COLO829 (cell line): ENCODE data around the gene FBLN7.
"Not testable (repeated sequence)": the region's sequence is repeated elsewhere in the genome, so short reads cannot be mapped to it uniquely, and the experiment has no call there.

Experiments
- DNase-seq: peaks from one replicate; pipeline ENCODE4 v3.0.0; 2012; ENCODE audit warnings: low spot score

FBLN7 gene

DNA sequence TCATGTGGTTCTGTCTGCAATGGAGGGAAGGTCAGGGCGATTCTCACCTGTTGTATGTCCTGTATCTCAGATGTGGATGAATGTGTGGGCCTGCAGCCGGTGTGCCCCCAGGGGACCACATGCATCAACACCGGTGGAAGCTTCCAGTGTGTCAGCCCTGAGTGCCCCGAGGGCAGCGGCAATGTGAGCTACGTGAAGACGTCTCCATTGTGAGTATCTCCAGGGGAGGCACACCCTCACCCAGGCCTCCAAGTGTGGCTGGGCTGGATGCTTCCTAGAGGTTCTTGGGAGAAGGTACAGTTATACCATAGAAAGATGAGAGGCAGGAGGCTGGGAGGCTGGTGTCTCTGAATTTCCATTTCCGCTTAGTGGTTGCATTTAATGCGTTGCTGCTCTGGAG lies 46.9 kb downstream of the FBLN7 start:
- DNase-seq, result no peak

DNA sequence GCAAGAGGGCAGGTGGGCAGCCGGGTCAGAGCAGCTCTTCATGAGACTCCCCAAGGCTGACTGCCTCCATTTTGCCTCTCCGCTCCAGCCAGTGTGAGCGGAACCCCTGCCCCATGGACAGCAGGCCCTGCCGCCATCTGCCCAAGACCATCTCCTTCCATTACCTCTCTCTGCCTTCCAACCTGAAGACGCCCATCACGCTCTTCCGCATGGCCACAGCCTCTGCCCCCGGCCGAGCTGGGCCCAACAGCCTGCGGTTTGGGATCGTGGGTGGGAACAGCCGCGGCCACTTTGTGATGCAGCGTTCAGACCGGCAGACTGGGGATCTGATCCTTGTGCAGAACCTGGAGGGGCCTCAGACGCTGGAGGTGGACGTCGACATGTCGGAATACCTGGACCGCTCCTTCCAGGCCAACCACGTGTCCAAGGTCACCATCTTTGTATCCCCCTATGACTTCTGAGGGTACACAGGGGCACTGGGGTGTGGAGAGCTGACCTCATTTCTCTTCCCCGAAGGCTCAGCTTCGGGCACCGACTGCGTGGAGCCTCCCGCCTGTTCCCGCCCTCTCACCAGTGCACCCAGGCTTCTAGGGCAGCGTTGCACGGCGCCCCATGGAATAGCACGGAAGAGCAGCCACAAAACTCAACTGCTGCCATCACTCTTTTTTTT lies 49.0 kb downstream of the FBLN7 start:
- no peak for DNase-seq

GRCh38 chr2:112187805-112188596 lies 49.8 kb downstream of the FBLN7 start:
- DNase-seq, result peak; percentile 57

DNA sequence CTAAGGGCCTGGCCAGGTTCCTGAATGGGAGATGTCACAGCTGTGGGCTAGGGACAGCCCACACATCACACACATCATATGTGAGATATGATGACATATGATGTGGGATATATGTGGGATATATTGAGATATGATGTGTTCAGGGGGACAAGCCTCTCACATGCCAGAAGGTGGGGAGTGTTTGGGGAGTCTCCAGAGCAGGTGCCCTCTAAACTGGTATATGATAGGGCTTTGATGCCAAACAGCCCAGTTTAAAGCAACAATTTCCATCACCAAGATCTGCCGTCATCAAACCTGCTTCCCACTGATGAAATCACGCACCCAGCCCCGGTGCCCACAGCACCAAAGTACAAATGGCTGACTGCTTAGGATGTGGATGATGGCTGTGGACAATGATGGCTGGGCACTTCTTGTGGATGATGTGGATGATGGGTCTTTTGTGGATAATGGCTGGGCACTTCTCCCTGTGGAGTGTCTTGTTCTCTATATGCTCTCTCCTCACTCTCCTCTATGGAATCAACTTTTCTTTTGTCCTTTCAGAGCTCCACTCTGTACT lies 50.9 kb downstream of the FBLN7 start:
- no peak for DNase-seq

DNA sequence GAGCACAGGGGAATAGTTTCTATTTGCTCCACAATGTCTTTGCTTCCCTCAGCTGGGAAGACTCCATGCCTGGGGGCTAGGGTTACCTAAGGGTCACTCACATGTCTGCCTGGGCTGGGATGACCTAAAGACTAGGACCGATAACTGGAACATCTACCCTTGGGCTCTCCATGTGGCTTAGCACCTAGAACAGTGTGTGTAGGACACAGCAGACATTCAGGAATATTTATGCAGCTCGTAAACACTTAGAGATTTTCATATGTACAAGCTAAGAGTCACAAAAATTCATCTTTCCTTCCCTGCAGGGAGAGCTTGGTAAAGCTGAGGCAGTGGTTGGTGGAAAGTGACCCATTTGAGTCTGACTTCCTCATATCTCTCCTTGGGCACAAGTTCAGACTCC lies 55.8 kb downstream of the FBLN7 start:
- no peak for DNase-seq

GRCh38 chr2:112194482-112194881 lies 56.3 kb downstream of the FBLN7 start:
- DNase-seq, result no peak

DNA sequence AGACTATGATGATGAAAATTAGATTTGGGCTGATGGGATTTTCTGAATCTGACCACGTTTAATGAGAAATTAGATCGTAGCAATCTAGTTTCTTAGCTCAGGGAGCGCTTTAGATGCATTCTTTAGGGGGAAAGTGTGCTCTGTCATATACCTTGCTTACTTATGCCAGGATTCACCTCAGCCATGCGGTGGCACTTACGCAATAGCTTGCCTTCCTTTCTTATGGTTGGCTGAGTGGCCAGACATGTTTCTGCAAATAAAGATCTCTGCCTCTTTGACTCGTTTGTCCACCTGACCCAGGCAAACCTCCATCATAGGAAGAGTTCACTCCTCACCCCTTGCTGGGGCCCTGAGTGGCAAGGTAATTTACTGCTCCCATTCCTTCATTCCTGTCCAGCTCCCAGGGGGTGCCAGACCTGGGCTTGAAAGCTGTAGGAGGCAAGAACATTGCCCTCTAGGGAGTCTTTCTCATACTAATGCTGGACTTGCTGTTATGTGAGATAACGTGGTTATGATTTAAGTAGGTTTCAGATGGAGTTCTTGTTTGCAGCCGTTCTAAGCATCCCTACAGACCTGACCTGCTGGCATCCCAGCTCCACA lies 57.1 kb downstream of the FBLN7 start:
- no peak for DNase-seq

- no peak for DNase-seq
Observed at GRCh38 chr2:112195950-112196349, 57.8 kb downstream of the FBLN7 start.

GRCh38 chr2:112197868-112198267 lies 59.7 kb downstream of the FBLN7 start:
- peak; percentile 15 for DNase-seq

GRCh38 chr2:112198780-112199179 lies 60.6 kb downstream of the FBLN7 start:
- DNase-seq, result no peak

- peak; percentile 15 for DNase-seq
Observed at GRCh38 chr2:112199188-112199587, 61.0 kb downstream of the FBLN7 start.

- no peak for DNase-seq
Observed at GRCh38 chr2:112201696-112202430, 63.7 kb downstream of the FBLN7 start.

- no peak for DNase-seq
Observed at GRCh38 chr2:112204411-112204810, 66.2 kb downstream of the FBLN7 start.

DNA sequence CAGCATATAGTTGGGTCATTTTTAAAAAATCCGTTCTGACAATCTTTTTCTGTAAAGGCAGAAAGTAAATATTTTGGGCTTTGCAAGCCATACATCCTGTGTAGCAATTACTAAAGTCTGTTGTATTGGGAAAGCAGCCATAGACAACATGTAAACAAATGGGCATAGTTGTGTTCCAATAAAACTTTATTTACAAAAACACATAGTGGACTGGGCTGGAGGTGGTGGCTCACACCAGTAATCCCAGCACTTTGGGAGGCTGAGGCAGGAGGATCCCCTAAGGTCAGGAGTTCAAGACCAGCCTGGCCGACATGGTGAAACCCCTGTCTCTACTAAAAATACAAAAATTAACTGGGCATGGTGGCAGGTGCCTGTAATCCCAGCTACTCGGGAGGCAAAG lies 69.7 kb downstream of the FBLN7 start:
- not testable (repeated sequence) for DNase-seq

DNA sequence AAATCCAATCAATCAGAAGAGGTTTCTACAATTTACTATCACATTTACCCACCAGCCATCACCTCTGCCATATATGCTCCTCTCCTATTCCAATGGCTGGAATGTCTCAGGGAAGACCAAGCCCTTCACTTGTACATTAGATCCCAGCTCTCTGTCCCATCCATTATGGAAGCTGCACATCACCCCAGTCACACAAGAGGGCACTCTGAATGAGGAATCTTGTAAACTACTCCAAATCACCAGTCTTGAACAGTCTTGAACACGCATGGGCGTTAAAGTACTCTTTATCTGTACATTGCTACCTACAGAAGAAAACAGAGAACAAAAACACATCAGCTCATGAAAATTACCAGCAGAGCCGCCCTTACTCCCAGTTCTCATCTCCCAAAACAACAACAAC lies 78.0 kb downstream of the FBLN7 start:
- DNase-seq, result no peak

DNA sequence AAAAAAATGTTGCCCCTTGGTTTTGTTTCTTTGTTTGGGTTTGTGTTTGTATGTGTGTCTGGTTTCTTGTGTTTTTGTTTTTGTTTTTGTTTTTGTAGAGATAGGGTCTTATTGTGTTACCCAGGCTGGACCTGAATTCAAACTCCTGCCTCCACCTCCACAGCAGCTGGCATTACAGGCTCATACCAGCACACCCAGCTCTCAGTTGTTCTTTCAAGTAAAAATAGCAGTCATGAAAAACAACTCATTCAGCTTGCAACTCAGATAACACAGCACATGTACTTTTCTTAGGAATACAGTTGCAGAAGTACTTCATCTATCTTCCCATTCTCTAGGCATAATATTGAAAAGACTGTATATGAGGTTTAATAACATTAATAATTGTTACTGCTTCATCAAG lies 79.7 kb downstream of the FBLN7 start:
- DNase-seq, result no peak

DNA sequence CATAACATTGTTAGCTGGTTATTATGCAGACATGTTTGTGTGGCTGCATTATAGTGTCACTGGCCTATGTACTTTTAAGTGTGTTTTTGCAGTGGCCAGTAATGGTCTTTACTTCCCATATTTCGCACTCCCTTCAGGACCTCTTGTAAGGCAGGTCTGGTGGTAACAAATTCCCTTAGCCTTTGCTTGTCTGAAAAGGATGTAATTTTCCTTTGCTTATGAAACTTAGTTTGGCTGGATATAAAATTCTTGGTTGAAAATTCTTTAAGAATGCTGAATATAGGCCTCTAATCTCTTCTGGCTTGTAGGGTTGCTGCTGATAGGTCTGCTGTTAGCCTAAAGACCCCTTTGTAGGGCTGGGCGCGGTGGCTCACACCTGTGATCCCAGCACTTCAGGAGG lies 82.0 kb downstream of the FBLN7 start:
- no peak for DNase-seq

DNA sequence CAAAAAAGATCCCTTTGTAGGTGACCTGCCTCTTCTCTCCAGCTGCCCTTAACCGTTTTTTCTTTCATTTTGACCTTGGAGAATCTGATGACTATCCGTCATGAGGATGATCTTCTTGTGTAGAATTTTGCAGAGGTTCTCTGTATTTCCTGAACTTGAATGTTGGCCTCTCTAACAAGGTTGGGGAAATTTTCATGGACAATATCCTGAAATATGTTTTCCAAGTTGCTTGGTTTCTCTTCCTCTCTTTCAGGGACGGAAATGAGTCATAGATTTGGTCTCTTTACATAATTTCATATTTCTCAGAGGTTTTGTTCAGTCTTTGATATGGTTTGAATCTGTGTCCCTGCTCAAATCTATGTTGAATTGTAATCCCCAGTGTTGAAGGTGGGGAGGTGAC lies 82.6 kb downstream of the FBLN7 start:
- DNase-seq, result no peak

DNA sequence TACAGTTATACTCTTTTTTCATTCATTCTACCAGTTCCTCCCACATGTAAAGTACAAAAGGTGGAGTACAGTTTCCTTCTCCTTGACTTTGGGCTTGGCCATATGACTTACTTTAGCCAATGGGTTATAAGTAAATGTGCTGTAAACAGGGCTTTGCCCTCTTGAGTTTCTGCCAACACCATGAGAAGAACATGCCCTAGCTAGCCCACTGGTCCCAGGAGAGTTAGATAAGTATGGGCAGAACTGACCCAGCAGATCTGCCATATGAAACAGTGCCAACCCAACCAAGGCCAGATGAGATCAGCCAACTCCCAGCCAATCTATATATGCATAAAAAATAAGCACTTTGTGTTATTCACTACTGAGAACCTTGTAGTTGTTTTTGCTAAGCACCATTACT lies 91.2 kb downstream of the FBLN7 start:
- DNase-seq, result peak; percentile 19

DNA sequence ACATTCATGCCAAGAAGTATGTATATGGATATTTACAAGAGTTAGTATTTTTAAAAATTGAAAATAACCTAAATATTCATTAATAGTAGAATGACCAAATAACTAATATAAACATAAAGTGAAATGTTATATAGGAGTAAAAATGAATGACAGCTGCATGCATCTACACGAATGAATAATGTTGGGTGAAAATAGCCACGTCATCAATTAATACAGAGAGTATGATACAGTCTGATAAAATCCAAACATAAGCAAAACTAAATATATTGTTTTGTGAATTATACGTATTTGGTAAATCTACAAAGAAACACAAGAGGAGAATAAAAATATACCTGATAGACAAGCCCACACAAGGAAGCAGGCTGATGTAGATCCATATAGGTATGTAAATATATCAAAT lies 92.2 kb downstream of the FBLN7 start:
- DNase-seq, result no peak
